ENCODE measurements around the gene CD300LG.

DNA sequence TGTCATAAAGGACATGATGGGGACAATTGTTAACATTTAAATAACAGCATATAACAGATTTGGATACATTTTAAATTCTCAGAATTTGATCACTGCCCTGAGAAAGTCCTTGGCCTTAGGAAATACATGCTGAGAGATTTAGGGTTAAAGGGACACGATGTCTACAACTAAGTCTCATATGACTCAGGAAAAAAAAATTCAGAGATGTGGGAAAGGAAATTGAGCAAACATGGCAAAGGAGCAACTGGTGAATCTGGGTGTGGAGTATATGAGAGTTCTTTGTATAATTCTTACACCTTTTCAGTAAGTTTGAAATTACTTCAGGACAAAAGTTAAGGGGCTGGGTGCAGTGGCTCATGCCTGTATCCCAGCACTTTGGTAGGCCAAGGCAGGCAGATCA lies 32.3 kb upstream of the CD300LG start:
- TF ChIP-seq CTCF (IDR thresholded peaks at IDR 0.05; ENCODE audit: insufficient read depth, low read depth, low read length): no peak
- TF ChIP-seq EZH2 (IDR thresholded peaks at IDR 0.05; ENCODE audit: insufficient read depth, low read length): no peak
